ENCODE measurements around the gene SNRPN. TPM values are rescaled to one million over a fixed set of nuclear protein-coding genes. Genes with fewer than 3 reads are reported as not detected.

Gene SNRPN
- total RNA-seq = 91.8 and 126 TPM in 2 replicates

DNA sequence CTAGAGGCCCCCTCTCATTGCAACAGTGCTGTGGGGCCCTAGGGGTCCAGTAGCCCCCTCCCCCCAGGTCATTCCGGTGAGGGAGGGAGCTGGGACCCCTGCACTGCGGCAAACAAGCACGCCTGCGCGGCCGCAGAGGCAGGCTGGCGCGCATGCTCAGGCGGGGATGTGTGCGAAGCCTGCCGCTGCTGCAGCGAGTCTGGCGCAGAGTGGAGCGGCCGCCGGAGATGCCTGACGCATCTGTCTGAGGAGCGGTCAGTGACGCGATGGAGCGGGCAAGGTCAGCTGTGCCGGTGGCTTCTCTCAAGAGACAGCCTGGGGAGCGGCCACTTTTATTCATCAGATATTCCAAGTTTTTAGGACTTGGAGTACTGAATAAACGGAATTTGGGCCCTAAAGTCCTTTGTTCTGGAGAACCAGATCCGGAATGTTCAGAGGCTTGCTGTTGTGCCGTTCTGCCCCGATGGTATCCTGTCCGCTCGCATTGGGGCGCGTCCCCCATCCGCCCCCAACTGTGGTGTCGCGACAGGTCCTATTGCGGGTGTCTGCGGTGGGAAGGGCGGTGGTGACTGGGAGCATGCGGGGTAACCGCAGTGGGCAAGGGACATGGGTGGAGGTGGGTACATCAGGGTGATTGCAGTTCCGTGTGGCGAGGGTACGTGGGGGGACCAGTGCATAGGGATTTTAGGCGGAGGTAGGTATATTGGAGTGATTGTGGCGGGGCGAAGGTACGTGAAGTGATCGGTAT, at the start of gene SNRPN, which contains the start of gene SNURF:
Gene SNRPN, plus strand, starts transcription at position 205 of the 748 bp plus-strand sequence. CDS start 19,467 bp downstream, outside the sequence.
Gene SNURF, plus strand, starts transcription at position 205 of the 748 bp plus-strand sequence. Its CDS starts 62 bp downstream, at position 267.

Small RNA genes within 50 kb of the gene (small RNA-seq; reads per million reads assigned to genes)
- not detected for gene AC090602.1
- not detected for gene AC124312.4
- not detected for gene AC124312.5

Other genes starting within 250 kb of the SNRPN start
- gene SNURF, start within 50 bp of the SNRPN start, total RNA-seq = 11.4 and 13.3 TPM in 2 replicates

Data from thoracic aorta endothelial cell (primary cell).